ENCODE results near the gene RNF168.
"Not testable (repeated sequence)": the region's sequence is repeated elsewhere in the genome, so short reads cannot be mapped to it uniquely, and the experiment has no call there.

DNA sequence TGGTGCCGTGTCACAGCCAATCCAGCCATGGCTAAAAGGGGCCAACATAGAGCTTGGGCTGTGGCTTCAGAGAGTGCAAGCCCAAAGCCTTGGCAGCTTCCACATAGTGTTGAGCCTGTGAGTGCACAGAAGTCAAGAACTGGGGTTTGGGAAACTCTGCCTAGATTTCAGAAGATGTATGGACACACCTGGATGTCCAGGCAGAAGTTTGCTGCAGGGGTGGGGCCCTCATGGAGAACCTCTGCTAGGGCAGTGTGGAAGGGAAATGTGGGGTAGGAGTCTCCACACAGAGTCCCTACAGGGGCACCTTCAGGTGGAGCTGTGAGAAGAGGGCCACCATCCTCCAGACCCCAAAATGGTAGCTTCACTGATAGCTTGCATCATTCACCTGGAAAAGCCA, 45.7 kb upstream of the RNF168 start:
- TF ChIP-seq, protein P1, sequence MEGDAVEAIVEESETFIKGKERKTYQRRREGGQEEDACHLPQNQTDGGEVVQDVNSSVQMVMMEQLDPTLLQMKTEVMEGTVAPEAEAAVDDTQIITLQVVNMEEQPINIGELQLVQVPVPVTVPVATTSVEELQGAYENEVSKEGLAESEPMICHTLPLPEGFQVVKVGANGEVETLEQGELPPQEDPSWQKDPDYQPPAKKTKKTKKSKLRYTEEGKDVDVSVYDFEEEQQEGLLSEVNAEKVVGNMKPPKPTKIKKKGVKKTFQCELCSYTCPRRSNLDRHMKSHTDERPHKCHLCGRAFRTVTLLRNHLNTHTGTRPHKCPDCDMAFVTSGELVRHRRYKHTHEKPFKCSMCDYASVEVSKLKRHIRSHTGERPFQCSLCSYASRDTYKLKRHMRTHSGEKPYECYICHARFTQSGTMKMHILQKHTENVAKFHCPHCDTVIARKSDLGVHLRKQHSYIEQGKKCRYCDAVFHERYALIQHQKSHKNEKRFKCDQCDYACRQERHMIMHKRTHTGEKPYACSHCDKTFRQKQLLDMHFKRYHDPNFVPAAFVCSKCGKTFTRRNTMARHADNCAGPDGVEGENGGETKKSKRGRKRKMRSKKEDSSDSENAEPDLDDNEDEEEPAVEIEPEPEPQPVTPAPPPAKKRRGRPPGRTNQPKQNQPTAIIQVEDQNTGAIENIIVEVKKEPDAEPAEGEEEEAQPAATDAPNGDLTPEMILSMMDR (tag by site-specific recombination; IDR thresholded peaks at IDR 0.05): not testable (repeated sequence)
- TF ChIP-seq, protein P2, sequence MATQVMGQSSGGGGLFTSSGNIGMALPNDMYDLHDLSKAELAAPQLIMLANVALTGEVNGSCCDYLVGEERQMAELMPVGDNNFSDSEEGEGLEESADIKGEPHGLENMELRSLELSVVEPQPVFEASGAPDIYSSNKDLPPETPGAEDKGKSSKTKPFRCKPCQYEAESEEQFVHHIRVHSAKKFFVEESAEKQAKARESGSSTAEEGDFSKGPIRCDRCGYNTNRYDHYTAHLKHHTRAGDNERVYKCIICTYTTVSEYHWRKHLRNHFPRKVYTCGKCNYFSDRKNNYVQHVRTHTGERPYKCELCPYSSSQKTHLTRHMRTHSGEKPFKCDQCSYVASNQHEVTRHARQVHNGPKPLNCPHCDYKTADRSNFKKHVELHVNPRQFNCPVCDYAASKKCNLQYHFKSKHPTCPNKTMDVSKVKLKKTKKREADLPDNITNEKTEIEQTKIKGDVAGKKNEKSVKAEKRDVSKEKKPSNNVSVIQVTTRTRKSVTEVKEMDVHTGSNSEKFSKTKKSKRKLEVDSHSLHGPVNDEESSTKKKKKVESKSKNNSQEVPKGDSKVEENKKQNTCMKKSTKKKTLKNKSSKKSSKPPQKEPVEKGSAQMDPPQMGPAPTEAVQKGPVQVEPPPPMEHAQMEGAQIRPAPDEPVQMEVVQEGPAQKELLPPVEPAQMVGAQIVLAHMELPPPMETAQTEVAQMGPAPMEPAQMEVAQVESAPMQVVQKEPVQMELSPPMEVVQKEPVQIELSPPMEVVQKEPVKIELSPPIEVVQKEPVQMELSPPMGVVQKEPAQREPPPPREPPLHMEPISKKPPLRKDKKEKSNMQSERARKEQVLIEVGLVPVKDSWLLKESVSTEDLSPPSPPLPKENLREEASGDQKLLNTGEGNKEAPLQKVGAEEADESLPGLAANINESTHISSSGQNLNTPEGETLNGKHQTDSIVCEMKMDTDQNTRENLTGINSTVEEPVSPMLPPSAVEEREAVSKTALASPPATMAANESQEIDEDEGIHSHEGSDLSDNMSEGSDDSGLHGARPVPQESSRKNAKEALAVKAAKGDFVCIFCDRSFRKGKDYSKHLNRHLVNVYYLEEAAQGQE (tag by site-specific recombination; IDR thresholded peaks at IDR 0.05): not testable (repeated sequence)

All from HEK293 (cell line).